GM19467 (cell line): ENCODE measurements around the gene ROBO4.

ENCODE experiments used
- ATAC-seq: cut with Tn5 transposase; IDR thresholded peaks from one replicate; pipeline ENCODE4 v1.9.1; 2021; ENCODE audit warnings: mild to moderate bottlenecking, moderate library complexity; ENCODE audit not compliant: unreplicated experiment

Gene ROBO4

GRCh38 chr11:124897674-124898262 lies at the start of gene ROBO4:
TSS of gene ROBO4 (minus strand) at chr11:124897865. CDS start at chr11:124897795, 70 bp downstream.
- ATAC-seq = no peak

GRCh38 chr11:124946735-124947141 lies 49.1 kb upstream of the ROBO4 start:
- no peak for ATAC-seq

DNA sequence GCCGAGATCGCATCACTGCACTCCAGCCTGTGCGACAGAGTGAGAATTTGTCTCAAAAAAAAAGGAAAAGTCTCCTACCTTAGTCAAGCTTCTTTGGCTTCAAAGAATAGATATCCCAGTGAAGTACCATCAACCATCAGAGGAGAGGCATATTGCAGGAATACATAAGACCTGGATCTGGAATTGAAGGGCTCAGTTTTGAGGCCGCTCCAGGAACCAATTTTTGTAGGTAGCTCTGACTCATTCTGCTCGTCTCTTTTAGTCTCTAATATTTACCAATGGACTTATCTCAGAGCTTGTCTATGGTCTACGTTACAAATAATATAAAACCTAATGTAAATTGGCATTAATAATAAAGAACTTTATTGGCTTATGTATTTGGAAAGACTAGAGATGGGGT lies 48.2 kb upstream of the ROBO4 start:
- no peak for ATAC-seq

- ATAC-seq = no peak
Measured at GRCh38 chr11:124944565-124944964, 46.9 kb upstream of the ROBO4 start.

DNA sequence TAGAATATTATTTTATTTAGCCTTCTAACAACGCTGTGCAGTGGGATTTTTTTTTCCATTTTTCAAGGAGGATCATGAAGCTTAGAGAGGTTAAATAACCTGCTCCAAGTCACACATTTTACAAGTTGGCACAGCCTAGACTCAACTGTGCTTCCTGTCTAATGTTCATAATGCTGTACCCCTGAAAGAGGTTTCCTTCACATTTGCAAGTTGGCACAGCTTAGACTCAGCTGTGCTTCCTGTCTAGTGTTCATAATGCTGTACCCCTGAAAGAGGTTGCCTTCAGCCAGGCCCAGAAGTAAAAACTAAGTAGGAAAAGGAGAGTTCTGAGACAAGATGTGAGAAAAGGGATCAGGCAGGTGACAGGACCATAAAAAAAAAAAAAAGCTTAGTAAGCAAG lies 46.1 kb upstream of the ROBO4 start:
- ATAC-seq = no peak

- no peak for ATAC-seq
Measured at GRCh38 chr11:124943254-124943616, 45.6 kb upstream of the ROBO4 start.

DNA sequence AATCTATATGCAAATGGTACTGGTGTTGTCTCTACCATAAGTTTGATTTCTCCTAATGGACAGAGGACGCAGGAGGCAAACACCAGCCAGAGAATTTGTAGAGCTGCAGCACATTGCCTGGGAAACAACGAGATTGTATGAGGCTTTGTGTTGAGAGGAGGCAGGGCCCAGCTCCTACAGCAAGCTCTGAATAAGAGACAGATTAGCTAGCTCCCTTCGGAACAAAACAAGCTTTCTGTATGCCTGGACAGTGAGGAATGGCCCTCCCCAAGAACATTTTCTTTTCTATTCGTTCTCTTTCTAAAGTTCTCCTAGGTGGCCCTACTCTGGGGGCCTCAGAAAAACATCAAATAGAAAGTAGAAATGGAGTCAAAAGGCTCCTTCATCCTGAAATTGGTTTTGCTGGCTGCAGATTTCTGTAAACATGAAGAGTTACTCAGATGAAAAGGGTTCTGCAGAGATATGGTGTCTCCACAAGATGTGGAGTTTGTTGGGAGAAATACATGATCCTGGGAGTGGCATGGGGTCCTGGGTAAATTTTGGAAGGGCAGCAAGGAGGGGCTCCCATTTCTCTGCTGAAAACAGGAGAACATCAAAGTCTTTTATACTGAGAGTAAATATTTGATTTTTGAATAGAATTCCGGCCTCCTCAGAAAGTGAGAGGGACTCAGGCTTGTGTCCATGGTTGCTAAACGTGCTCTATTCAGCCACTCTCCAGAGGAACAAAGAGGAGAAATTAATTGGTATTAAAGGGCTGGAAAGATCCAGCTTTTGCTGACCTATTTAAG lies 45.0 kb upstream of the ROBO4 start:
- ATAC-seq = no peak

GRCh38 chr11:124941703-124942102 lies 44.0 kb upstream of the ROBO4 start:
- no peak for ATAC-seq

GRCh38 chr11:124938970-124939369 lies 41.3 kb upstream of the ROBO4 start:
- ATAC-seq = no peak

GRCh38 chr11:124938206-124938765 lies 40.6 kb upstream of the ROBO4 start:
- no peak for ATAC-seq

DNA sequence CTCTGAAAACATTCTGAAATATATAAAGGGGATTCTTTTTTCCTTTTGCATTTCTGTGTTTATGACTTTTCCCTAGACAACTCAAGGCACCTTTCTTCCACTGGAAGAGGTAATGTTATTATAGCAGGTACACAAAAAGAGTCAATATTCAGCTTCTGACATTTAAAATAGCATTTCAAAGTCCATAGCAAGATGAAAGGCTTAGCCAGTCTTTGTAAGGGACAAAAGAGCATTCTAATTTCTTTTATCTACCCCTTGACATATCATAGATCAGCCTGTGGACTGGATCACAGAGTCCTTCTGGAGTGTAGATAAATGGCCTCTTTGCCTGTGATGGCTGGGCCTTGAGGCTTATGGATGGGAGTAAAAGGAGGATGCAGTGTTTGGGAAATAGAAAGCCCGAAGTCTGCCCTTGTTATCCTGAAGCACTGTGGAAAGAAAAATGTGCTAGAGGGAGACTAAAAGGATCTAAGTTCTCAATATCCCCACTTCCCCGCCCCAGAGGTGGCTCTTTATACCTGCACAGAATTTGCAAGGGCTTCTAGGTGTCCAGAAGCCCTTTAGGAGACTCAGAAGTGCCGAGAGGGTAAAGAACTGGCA lies 39.8 kb upstream of the ROBO4 start:
- no peak for ATAC-seq

DNA sequence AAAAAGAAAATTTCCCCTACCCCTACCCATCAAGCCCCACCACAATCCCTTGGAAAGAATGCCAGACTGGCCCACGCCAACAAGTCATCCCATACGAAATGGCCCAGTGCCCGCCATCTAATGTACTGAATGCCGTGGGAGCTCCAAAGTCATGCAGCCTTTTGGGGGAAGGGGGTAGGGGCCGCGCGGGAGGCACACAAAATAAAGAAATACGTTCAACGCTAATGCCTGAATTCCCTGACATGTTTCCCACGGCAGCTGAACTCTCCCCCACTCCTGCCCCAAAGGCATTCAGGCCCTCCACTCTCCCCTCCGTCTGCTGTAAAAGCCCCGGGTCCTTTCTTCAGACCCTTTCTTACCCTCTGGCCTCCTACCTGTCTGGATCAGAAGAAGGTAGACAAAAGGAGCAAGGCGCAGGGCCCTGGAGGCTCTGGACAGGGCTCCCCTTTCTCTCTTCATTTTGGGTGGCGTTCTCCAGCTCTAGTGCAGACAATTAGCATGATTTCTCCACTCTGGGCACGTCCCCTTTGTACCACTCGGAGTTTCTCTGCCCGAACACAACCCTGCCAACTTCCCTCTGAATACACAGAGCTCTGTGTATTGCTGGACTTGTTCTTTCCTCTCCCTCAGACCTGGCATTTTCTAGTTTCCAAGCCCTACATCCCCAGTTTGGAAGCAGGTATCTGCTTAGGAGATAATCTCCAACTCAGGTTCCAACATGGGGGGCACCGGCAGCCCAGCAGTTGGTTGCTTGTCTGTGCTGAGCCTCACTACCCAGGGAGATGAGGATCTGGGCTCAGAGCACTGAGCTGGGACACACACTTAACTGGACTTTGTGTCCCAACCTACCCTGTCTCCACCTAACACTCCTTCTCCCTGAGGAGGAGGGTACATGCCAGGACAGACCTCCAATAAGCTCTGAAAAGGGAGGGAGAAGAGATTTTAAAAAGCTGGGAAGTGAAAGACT lies 38.2 kb upstream of the ROBO4 start, which contains the start of gene HEPACAM:
HEPACAM (minus strand) TSS at position 500 of the 967 bp plus-strand sequence; CDS start at position 459, 41 bp downstream.
- no peak for ATAC-seq

DNA sequence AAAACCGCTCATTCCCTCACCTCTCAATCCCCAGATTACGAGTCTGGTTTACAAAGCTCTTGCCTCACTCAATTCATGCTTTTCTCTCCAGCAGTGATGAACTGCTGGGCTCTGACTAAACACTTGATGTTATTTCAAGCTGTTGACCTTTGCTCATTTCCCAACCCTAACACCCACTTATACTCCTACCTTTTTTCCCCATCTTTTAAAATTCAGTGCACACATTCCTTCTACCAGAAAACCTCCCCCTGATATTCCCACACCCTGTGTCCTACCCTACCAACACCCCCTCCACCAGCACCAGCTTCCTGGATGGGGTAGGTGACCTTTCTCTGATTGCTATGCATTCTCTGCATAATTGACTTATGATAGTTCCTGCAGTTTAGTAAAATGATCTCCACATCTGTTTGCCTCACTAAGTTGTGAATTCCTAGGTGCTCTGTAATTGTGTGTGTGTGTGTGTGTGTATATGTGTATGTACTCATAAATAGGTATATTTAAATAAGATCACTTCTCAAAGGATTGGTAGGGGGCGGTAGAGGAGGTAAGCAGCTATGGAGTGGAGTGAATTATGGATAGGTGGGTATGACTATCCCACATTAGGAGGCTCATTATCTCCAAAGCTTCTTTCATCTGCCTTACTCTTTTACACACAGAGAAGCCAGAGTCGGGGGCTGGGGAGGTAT lies 37.3 kb upstream of the ROBO4 start:
- no peak for ATAC-seq

DNA sequence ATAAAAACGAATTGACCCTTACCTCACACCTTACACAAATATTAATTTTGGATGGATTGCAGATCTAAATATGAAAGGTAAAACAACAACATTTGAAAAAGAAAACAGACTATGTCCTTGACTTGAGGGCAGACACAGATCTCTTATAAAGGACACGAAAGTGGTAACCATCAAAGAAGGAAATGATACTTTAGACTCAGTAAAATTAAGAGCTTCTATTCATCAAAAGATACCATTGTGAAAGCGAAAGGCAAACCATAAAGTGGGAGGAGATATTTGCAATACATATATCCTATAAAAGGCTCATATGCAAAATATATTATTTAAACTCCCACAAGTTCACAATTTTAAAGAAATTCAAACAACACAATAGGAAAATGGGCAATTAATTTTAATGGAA lies 33.1 kb upstream of the ROBO4 start:
- peak; percentile 73 for ATAC-seq

DNA sequence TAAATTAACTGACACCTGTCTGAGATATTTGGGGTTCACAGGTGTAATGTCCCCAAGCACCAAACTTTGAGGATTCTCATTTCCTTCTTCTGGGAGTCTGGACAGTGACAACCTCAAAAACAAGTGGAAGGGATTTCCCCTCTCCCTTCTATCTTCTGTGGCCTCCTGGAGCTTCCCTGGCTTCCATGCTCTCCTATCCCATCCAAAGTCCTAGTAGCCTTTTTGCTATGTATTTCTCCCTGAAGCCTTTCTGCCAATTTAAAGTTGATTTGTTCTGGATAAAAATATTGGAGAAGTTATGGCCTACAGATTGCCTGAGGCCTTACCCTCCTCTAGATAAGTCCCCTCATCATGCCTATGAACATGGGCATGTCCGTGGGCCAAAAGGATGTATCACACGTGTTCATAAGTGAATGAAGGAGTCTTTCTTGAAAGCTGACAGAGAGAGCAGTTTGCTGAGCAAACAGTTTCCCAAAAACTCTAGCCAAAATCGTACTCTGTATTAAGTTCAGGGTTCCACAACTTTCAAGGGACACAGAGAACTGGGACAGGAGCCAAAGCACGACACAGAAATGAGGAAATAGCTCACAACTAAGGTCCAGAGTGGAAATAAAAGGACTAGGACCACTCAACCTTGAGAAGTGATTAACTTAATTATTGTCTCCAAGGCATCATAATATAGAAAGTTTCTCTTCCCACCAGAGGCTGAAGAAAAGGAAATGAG lies 31.4 kb upstream of the ROBO4 start:
- ATAC-seq = no peak

DNA sequence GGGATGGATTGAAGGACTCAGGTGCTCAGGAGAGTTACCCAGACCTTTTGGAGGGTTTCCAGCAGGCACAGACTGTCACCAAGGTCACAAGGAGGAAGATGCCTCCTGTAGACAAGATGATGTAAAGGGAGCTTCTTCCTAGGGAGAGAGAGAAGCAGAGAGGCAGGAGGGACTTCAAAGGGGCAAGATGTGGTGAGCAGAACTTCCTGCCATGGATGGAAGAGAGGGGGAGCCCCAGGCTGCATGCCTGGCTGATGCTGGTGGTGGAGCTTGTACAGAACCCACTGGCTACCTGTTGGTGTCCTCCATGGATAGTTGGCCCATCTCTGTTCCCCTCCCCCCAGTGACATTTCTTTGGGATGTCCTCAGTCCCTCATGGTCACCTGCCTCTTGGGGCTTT lies 25.6 kb upstream of the ROBO4 start:
- no peak for ATAC-seq

- ATAC-seq = no peak
Measured at GRCh38 chr11:124922831-124923230, 25.2 kb upstream of the ROBO4 start.

- ATAC-seq = no peak
Measured at GRCh38 chr11:124920870-124921609, 23.4 kb upstream of the ROBO4 start.

DNA sequence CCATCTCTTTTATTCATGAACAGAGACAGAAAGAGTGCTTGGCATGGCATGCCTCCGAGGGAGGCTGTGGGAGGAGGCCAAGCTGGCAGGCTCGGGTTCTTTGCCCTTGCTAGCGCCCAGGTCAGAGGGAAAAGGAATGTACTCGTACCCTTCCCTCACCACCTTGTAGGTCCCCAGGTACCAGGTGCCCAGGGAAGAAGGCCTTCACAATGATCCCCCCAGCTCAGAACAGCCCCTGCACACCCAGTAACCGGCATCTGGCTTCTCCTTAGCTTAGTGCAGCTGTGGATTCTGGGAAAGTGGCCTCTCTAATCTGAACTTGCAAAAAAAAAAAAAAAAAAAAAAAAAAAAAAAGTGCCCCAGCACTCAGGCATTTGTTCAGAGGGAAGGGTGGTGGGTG lies 22.7 kb upstream of the ROBO4 start:
- ATAC-seq = no peak
